Measurements from ENCODE around the gene PARD6A. TPM values are rescaled to one million over a fixed set of nuclear protein-coding genes. Genes with fewer than 3 reads are reported as not detected.

Gene PARD6A
- total and polyA plus RNA-seq, 2 of the 13 experiments (the other 11 are each of a cell fraction or from before 2014, with no cell fraction given): 3.5 to 4.3 TPM

- TF ChIP-seq ATF4 (CRISPR knock-in tag; IDR thresholded peaks at IDR 0.05) (peak in 1 of 2 experiments; percentile 93; a peak in 2 of 4 replicates), ZNF251 (CRISPR knock-in tag; IDR thresholded peaks at IDR 0.05) (no peak), ZNF703 (CRISPR knock-in tag; IDR thresholded peaks at IDR 0.05; ENCODE audit: borderline replicate concordance) (no peak), ZNF253 (CRISPR knock-in tag; IDR thresholded peaks at IDR 0.05; ENCODE audit: borderline replicate concordance) (peak; percentile 84; the same call in 1 of the 2 replicates), NR0B2 (CRISPR knock-in tag; IDR thresholded peaks at IDR 0.05) (0 out of 2 replicates have a peak, but pooled peaks have one; percentile 76), ZNF142 (CRISPR knock-in tag; IDR thresholded peaks at IDR 0.05) (no peak; the same call in 1 of the 2 replicates), NFATC3 (CRISPR knock-in tag; IDR thresholded peaks at IDR 0.05) (no peak), MAFF (IDR thresholded peaks at IDR 0.05; ENCODE audit: low read depth, low read length) (no peak), GLI4 (CRISPR knock-in tag; IDR thresholded peaks at IDR 0.05; ENCODE audit: borderline replicate concordance) (peak; percentile 61; the same call in 1 of the 2 replicates), NPAS2 (CRISPR knock-in tag; IDR thresholded peaks at IDR 0.05; ENCODE audit: borderline replicate concordance) (no peak), FOXA3 (CRISPR knock-in tag; IDR thresholded peaks at IDR 0.05) (peak; percentile 48; the same call in 1 of the 2 replicates), ZFAT (CRISPR knock-in tag; conservative IDR thresholded peaks at IDR 0.05) (no peak), MNT (IDR thresholded peaks at IDR 0.05) (peak; percentile 56; the same call in 1 of the 2 replicates), TRIM22 (IDR thresholded peaks at IDR 0.05) (no peak), ZNF101 (CRISPR knock-in tag; IDR thresholded peaks at IDR 0.05; ENCODE audit: borderline replicate concordance, low read depth) (no peak), BATF2 (CRISPR knock-in tag; IDR thresholded peaks at IDR 0.05) (no peak), PAX8 (CRISPR knock-in tag; IDR thresholded peaks at IDR 0.05; ENCODE audit: borderline replicate concordance) (no peak), KAT2B (IDR thresholded peaks at IDR 0.05; ENCODE audit: borderline replicate concordance, low read depth, low read length) (no peak), ZNF317 (CRISPR knock-in tag; IDR thresholded peaks at IDR 0.05) (no peak)
Observed at GRCh38 chr16:67660564-67661028, at the start of gene PARD6A (continued).

Measured in HepG2 (cell line).